Skin of body (tissue), 2 donors: ENCODE measurements around the gene SNX8. TPM values are rescaled to one million over a fixed set of nuclear protein-coding genes. Genes with fewer than 3 reads are reported as not detected.

Experiments
- DNase-seq: peaks from one replicate; lab custom pipeline; 2025; lab: John Stamatoyannopoulos, UW
- total RNA-seq: library from RNA; depleted of rRNA; stranded (reverse); fragments of >200 nt; gene quantifications from one replicate; pipeline ENCODE4 v1.2.3, GENCODE V29; 2014

Gene SNX8
- total RNA-seq, 1 donor from 2014 or later, result 15.1 TPM

- peak; percentile 37 for DNase-seq
Observed at GRCh38 chr7:2247141-2247995, 66.9 kb downstream of the SNX8 start.

- DNase-seq, result no peak
Observed at GRCh38 chr7:2245883-2246675, 68.2 kb downstream of the SNX8 start.

- DNase-seq, result no peak
Observed at GRCh38 chr7:2244404-2244995, 69.7 kb downstream of the SNX8 start.

- no peak for DNase-seq
Observed at GRCh38 chr7:2243458-2243857, 70.8 kb downstream of the SNX8 start.

- no peak for DNase-seq
Observed at GRCh38 chr7:2242541-2243429, 71.5 kb downstream of the SNX8 start.

GRCh38 chr7:2241580-2242540, 72.4 kb downstream of the SNX8 start, which contains the start of the genes MRM2 and NUDT1:
TSS of gene MRM2 (minus strand) at chr7:2242205. CDS start at chr7:2242169, 36 bp downstream.
TSS of gene NUDT1 (plus strand) at chr7:2242226. CDS start at chr7:2244575, 2,349 bp downstream.
- DNase-seq, result peak; percentile 16

- no peak for DNase-seq
Observed at GRCh38 chr7:2239242-2239641, 75.0 kb downstream of the SNX8 start.

- no peak for DNase-seq
Observed at GRCh38 chr7:2237109-2237602, 77.1 kb downstream of the SNX8 start.

- no peak for DNase-seq
Observed at GRCh38 chr7:2233926-2234325, 80.3 kb downstream of the SNX8 start.

- DNase-seq, result peak; percentile 81
Observed at GRCh38 chr7:2232766-2233520, 81.3 kb downstream of the SNX8 start, which contains the start of gene MAD1L1. TSS of gene MAD1L1 (minus strand) at chr7:2232945. CDS start at chr7:2230133, 2,812 bp downstream.

- no peak for DNase-seq
Observed at GRCh38 chr7:2231992-2232765, 82.1 kb downstream of the SNX8 start.

GRCh38 chr7:2230882-2231281, 83.4 kb downstream of the SNX8 start:
- no peak for DNase-seq

- DNase-seq, result no peak
Observed at GRCh38 chr7:2230226-2230625, 84.0 kb downstream of the SNX8 start.

- DNase-seq, result no peak
Observed at GRCh38 chr7:2229467-2229866, 84.8 kb downstream of the SNX8 start.

- DNase-seq, result peak; percentile 16
Observed at GRCh38 chr7:2228921-2229320, 85.3 kb downstream of the SNX8 start.

- DNase-seq, result no peak
Observed at GRCh38 chr7:2227699-2228098, 86.5 kb downstream of the SNX8 start.

- no peak for DNase-seq
Observed at GRCh38 chr7:2225830-2226229, 88.4 kb downstream of the SNX8 start.

- no peak for DNase-seq
Observed at GRCh38 chr7:2225336-2225735, 88.9 kb downstream of the SNX8 start.
